Endothelial cell of umbilical vein (primary cell): ENCODE data around the gene LRRFIP2.

Experiments
- EZH2 ChIP-seq: IDR thresholded peaks from 2 replicates; pipeline ENCODE4 v1.6.1; 2012; ENCODE audit warnings: borderline replicate concordance, low read depth, mild to moderate bottlenecking, moderate library complexity, low read length, inconsistent platforms; ENCODE audit not compliant: severe bottlenecking
- FOS ChIP-seq: IDR thresholded peaks from 2 replicates; pipeline ENCODE4 v1.6.1; 2011; ENCODE audit warnings: mild to moderate bottlenecking, low read length, moderate library complexity, borderline replicate concordance; ENCODE audit not compliant: insufficient read depth
- GATA2 ChIP-seq: IDR thresholded peaks from 2 replicates; pipeline ENCODE4 v1.7.0; 2011; ENCODE audit warnings: low read depth, mild to moderate bottlenecking, moderate library complexity, mixed read lengths, low read length; ENCODE audit not compliant: insufficient read length, insufficient read depth
- JUN ChIP-seq: IDR thresholded peaks from 2 replicates; pipeline ENCODE4 v1.6.1; 2011; ENCODE audit warnings: borderline replicate concordance, low read depth; ENCODE audit not compliant: insufficient read length, insufficient read depth
- MAX ChIP-seq: IDR thresholded peaks from 2 replicates; pipeline ENCODE4 v1.6.1; 2011; ENCODE audit not compliant: insufficient read depth, insufficient read length
- MYC ChIP-seq: IDR thresholded peaks from one replicate; pipeline ENCODE4 v1.6.1; 2011; ENCODE audit warnings: mild to moderate bottlenecking, low read depth, low read length
- POLR2A ChIP-seq: IDR thresholded peaks from 2 replicates; pipeline ENCODE4 v1.6.1; 2012; ENCODE audit warnings: low read depth, mild to moderate bottlenecking, control low read depth, low read length
- POLR2AphosphoS5 ChIP-seq: IDR thresholded peaks from 2 replicates; pipeline ENCODE4 v1.6.1; 2012; ENCODE audit warnings: low read depth, mild to moderate bottlenecking, control low read depth, low read length, moderate library complexity; ENCODE audit not compliant: insufficient read depth
- TF ChIP-seq, protein P1 (sequence below), 2 donors: IDR thresholded peaks; 1 replicate in 1 of 2; 2 replicates in 1 of 2; pipeline ENCODE4 v1.5.1; 2011; ENCODE audit warnings: low read length in 2 of 2, mild to moderate bottlenecking in 2 of 2, moderate library complexity in 2 of 2, control low read depth in 1 of 2, inconsistent platforms in 1 of 2, low read depth in 1 of 2; ENCODE audit not compliant: insufficient read depth in 1 of 2; ENCODE audit errors: extremely low read depth in 1 of 2

DNA sequence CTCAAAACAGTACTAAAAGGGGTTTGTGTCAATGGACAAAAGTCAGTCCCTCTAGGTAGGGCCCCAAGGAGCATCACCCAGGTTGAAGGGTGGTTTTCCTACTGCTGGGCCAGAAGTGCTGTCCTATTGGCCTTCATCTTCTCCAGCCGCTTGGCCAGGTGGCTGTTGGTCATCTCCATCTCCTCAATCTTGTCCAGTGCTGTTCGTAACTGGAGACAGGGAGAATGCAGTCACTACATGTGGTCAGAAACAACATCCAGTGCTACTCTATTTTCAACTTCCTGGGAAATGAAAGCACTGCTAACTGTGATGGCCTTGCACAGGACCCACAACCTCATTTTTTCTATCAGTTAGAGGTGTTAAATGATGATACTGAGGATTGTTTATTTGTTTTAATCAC is 120.6 kb downstream of the LRRFIP2 start:
- no peak for TF ChIP-seq POLR2A
- no peak for TF ChIP-seq POLR2AphosphoS5
- TF ChIP-seq, protein P1, sequence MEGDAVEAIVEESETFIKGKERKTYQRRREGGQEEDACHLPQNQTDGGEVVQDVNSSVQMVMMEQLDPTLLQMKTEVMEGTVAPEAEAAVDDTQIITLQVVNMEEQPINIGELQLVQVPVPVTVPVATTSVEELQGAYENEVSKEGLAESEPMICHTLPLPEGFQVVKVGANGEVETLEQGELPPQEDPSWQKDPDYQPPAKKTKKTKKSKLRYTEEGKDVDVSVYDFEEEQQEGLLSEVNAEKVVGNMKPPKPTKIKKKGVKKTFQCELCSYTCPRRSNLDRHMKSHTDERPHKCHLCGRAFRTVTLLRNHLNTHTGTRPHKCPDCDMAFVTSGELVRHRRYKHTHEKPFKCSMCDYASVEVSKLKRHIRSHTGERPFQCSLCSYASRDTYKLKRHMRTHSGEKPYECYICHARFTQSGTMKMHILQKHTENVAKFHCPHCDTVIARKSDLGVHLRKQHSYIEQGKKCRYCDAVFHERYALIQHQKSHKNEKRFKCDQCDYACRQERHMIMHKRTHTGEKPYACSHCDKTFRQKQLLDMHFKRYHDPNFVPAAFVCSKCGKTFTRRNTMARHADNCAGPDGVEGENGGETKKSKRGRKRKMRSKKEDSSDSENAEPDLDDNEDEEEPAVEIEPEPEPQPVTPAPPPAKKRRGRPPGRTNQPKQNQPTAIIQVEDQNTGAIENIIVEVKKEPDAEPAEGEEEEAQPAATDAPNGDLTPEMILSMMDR (IDR thresholded peaks at IDR 0.05; ENCODE audit: extremely low read depth in 1 of 2, insufficient read depth in 1 of 2, low read depth in 1 of 2, low read length in 2 of 2) = no peak
- TF ChIP-seq EZH2 = no peak
- no peak for TF ChIP-seq FOS
- TF ChIP-seq MAX = no peak
- TF ChIP-seq MYC = no peak
- no peak for TF ChIP-seq JUN
- no peak for TF ChIP-seq GATA2
